Tibial nerve (tissue), 4 donors: Measurements from ENCODE around the gene GALK1.

Experiments used
- EP300 ChIP-seq, 2 donors: sonication (generic); formaldehyde crosslinking; IDR thresholded peaks; one replicate each; pipeline ENCODE4 v1.6.1; 2017; ENCODE audit warnings: antibody characterized with exemption in 2 of 2, mild to moderate bottlenecking in 1 of 2
- POLR2A ChIP-seq, 2 donors: fragments of 450-650 bp; IDR thresholded peaks; one replicate each; pipeline ENCODE4 v1.6.1; 2017; ENCODE audit warnings: antibody characterized with exemption in 2 of 2, mild to moderate bottlenecking in 2 of 2, moderate library complexity in 2 of 2
- TF ChIP-seq, protein P1 (sequence below), 5 experiments: fragments of 200-600 bp in 3 of 5; fragments of 450-650 bp in 2 of 5; sonication (generic) in 3 of 5; IDR thresholded peaks; one replicate each; pipeline ENCODE4 v1.5.1; 2016 to 2019; ENCODE audit warnings: antibody characterized with exemption in 5 of 5, mild to moderate bottlenecking in 3 of 5, moderate library complexity in 2 of 5

DNA sequence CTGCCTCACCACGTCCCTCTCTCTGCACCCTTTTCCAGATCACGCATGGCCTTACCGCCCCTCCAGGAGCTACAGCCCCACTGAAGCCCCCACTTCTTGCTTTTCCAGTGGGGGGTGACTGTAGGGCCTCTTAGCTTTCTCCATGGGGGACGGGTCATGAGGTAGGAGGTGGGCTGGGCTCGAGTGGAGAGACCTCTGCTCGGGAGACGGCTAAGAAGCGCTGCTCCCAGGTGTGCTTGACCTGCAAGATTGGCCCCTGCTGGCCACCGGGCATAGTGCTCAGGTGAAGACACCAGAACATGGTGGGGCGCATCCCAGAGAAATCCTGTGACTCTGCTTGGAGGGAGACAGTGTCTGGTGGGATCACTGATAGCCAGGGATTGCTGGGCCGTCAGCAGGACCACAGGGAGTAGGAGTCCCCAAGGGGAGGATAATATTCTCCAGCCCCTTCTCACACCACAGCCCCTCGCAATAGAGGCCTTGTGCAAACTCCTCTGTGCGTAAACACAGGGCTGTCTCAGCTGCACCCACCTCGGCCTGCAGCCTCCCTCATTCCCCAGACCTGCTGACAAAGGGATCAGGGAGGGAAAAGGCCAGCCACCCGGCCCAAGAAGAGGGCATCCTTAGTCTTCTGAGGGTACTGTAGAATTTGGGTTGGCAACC is 8.9 kb upstream of the GALK1 start:
- TF ChIP-seq, protein P1, sequence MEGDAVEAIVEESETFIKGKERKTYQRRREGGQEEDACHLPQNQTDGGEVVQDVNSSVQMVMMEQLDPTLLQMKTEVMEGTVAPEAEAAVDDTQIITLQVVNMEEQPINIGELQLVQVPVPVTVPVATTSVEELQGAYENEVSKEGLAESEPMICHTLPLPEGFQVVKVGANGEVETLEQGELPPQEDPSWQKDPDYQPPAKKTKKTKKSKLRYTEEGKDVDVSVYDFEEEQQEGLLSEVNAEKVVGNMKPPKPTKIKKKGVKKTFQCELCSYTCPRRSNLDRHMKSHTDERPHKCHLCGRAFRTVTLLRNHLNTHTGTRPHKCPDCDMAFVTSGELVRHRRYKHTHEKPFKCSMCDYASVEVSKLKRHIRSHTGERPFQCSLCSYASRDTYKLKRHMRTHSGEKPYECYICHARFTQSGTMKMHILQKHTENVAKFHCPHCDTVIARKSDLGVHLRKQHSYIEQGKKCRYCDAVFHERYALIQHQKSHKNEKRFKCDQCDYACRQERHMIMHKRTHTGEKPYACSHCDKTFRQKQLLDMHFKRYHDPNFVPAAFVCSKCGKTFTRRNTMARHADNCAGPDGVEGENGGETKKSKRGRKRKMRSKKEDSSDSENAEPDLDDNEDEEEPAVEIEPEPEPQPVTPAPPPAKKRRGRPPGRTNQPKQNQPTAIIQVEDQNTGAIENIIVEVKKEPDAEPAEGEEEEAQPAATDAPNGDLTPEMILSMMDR (IDR thresholded peaks at IDR 0.05) = no peak
- TF ChIP-seq POLR2A (IDR thresholded peaks at IDR 0.05) (no peak), EP300 (IDR thresholded peaks at IDR 0.05) (no peak)
